ENCODE data around the gene SNX9. TPM values are rescaled to one million over a fixed set of nuclear protein-coding genes. Genes with fewer than 3 reads are reported as not detected.

Gene SNX9
- total and polyA plus RNA-seq, 2 of the 4 experiments (the other 2 are of a cell fraction) = 35.3 to 41.2 TPM

DNA sequence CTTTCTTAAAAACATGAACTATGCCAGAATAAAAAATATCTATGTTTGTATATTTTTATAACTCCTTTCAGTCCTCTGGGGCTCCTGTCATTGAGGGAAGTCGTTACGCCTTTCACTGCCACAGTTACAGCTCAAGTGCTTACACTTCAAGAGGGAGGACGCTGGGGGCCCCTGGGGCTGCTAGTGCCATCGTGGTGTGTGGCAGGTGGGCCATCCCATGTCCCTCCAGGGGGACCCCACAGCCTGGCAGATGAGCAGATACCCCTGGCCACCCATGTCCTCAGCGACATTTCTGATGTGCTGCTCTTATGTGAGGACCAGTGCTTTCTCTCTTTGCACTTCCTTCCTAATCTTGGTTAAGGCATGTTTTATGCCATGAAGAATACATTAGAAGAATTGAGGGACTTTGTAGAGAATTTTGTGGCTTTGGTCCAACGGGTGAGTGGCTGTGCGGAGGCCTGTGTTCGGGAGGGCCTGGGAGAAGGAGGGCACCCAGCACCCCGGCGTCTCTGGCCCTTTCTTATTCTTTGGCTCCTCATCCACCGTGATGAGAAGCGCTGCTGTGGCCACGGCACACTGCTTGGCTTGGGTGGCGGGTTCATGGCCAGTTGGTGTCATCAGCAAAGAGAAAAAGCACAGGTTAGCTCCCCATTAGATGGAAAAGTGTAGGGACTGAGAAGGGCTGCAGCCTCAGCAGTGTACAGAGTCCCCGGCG, 120.4 kb downstream of the SNX9 start:
- H4K5ac ChIP-seq (ENCODE audit: low read depth, low read length) = no peak overlapping the region
- no peak overlapping the region for H2AFZ ChIP-seq (replicated peaks; ENCODE audit: low read length, poor library complexity)
- no TSS peak for BruUV-seq (replicated peaks)
- H3K4me1 ChIP-seq (ENCODE audit: control insufficient read depth, insufficient read depth, low read length) = no peaks in the 10 kb centered on the region; the same call in 1 of the 2 replicates
- no peak overlapping the region for H3K4me3 ChIP-seq (ENCODE audit: insufficient read depth, low read depth, low read length)
- no peak overlapping the region for H3K23ac ChIP-seq (ENCODE audit: low read depth, low read length)
- H3K18ac ChIP-seq (ENCODE audit: low read depth, low read length) = no peak overlapping the region
- DNase-seq (no peak), ATAC-seq (ENCODE audit: low read depth) (no peak)
- no peak overlapping the region for H4K91ac ChIP-seq (ENCODE audit: insufficient read depth, low read depth, low read length)
- H2AK5ac ChIP-seq (ENCODE audit: low read depth, low read length) = no peak overlapping the region
- in situ Hi-C loops (cut with MboI; ENCODE audit: low sequenced_read_pairs) (no loop called here), intact Hi-C loops (cut with micrococcal nuclease) (no loop called here), dilution Hi-C loops (cut with HindIII; ENCODE audit: low sequenced_read_pairs, unreplicated experiment) (no loop called here)
- H2BK20ac ChIP-seq (ENCODE audit: low read depth, low read length) = no peak overlapping the region
- H3K56ac ChIP-seq (ENCODE audit: extremely low read depth, insufficient read depth, low read length) = no peak overlapping the region
- H3K9me3 ChIP-seq (ENCODE audit: control insufficient read depth, insufficient read depth, low read length) = no peaks in the 10 kb centered on the region
- H3K79me1 ChIP-seq (ENCODE audit: low read depth in 1 of 2, low read length in 2 of 2) = peaks cover 0 to 5% of the 10 kb centered on the region in 2 experiments; a peak in 3 of 4 replicates
- H4K20me1 ChIP-seq (ENCODE audit: insufficient read depth, low read length) = no peaks in the 10 kb centered on the region
- no peak overlapping the region for H4K8ac ChIP-seq (ENCODE audit: low read depth in 2 of 2, low read length in 2 of 2)
- no peak overlapping the region for H2BK15ac ChIP-seq (ENCODE audit: low read depth, low read length)
- no peaks in the 10 kb centered on the region for H3K27me3 ChIP-seq (ENCODE audit: control insufficient read depth, insufficient read depth, low read length)
- ChIA-PET CTCF (interaction anchor here (1.5 kb wide), 1 partner anchor 129 kb away, joined by 3 read pairs; no protein-coding TSS in a partner anchor), POLR2A (ENCODE audit: unreplicated experiment) (no interaction called here)
- H3K9ac ChIP-seq (ENCODE audit: low read depth, low read length) = no peak overlapping the region
- H3K27ac ChIP-seq (ENCODE audit: insufficient read depth, low read length) = no peak overlapping the region
- H3K9me1 ChIP-seq (ENCODE audit: insufficient read depth, low read length) = peaks cover 5% of the 10 kb centered on the region
- H2BK120ac ChIP-seq (ENCODE audit: low read depth, low read length) = no peak overlapping the region
- H3K4ac ChIP-seq (ENCODE audit: low read depth, low read length) = no peak overlapping the region
- H3K4me2 ChIP-seq (ENCODE audit: low read depth, low read length) = no peak overlapping the region
- no peak for TF ChIP-seq RFX5 (IDR thresholded peaks at IDR 0.05; ENCODE audit: low read depth, low read length)
- no peak for TF ChIP-seq CHD1 (IDR thresholded peaks at IDR 0.05; ENCODE audit: low read depth, low read length)
- TF ChIP-seq BHLHE40 (IDR thresholded peaks at IDR 0.05; ENCODE audit: low read depth, low read length) = no peak
- no peak for TF ChIP-seq RAD21 (IDR thresholded peaks at IDR 0.05; ENCODE audit: low read length)
- no peak overlapping the region for H2BK5ac ChIP-seq (ENCODE audit: low read depth, low read length, poor library complexity, severe bottlenecking)
- peaks cover 60% of the 10 kb centered on the region for H3K36me3 ChIP-seq (ENCODE audit: control insufficient read depth, insufficient read depth, low read length)
- no peak overlapping the region for H3K14ac ChIP-seq (replicated peaks; ENCODE audit: low read depth, low read length)
- no peak overlapping the region for H2AK9ac ChIP-seq (replicated peaks; ENCODE audit: low read depth, low read length, poor library complexity)
- 88% methylated on average over 5 of the region's 16 CpGs; no CpG with 5 or more reads in 1 of the 2 experiments for WGBS, 2 experiments (ENCODE audit: extremely low coverage in 2 of 2, insufficient read length in 1 of 2)

Data from IMR-90 (cell line).